Measurements from ENCODE around the gene NAB2. TPM values are rescaled to one million over a fixed set of nuclear protein-coding genes. Genes with fewer than 3 reads are reported as not detected.
A peak's percentile ranks its signal among the peaks of the same experiment; 100 is the strongest.

NAB2 gene
- total and polyA plus RNA-seq, 5 donors from 2014 or later, result 0.31 to 7.5 (median 1.1) TPM

- Histone ChIP-seq H3K9me3 (ENCODE audit: control insufficient read depth in 2 of 2, low read length in 2 of 2) (no peaks in the 10 kb centered on the region), H3K27ac (ENCODE audit: insufficient read depth, low read length, poor library complexity, severe bottlenecking) (peak overlapping the region; percentile 68), H3K36me3 (ENCODE audit: control insufficient read depth, insufficient read depth, low read length) (peaks cover 26% of the 10 kb centered on the region), H3K4me3 (ENCODE audit: low read depth, low read length) (no peak overlapping the region), H3K4me1 (ENCODE audit: control insufficient read depth, insufficient read depth, low read length, poor library complexity, severe bottlenecking) (peaks cover 59% of the 10 kb centered on the region), H3K27me3 (ENCODE audit: control insufficient read depth, insufficient read depth, low read length) (no peaks in the 10 kb centered on the region)
- peaks cover 4 to 72% (median 28%) of the 10 kb centered on the region in 4 donors for H3K4me1 Mint-ChIP-seq
- peaks cover 14% of the 10 kb centered on the region for H3K36me3 Mint-ChIP-seq
- ATAC-seq (ENCODE audit: low read depth in 2 of 2), result no peak
- H3K27me3 Mint-ChIP-seq, result no peaks in the 10 kb centered on the region
- peak overlapping the region in 2 of 3 donors; percentile 85 for H3K27ac Mint-ChIP-seq
- no peak for DNase-seq
- peak overlapping the region; percentile 44 to 82 (median 67) for H3K4me3 Mint-ChIP-seq
- H3K9me3 Mint-ChIP-seq, result no peaks in the 10 kb centered on the region
These were observed 3.6 kb downstream of the NAB2 start for GRCh38 chr12:57092529-57092862.

DNA sequence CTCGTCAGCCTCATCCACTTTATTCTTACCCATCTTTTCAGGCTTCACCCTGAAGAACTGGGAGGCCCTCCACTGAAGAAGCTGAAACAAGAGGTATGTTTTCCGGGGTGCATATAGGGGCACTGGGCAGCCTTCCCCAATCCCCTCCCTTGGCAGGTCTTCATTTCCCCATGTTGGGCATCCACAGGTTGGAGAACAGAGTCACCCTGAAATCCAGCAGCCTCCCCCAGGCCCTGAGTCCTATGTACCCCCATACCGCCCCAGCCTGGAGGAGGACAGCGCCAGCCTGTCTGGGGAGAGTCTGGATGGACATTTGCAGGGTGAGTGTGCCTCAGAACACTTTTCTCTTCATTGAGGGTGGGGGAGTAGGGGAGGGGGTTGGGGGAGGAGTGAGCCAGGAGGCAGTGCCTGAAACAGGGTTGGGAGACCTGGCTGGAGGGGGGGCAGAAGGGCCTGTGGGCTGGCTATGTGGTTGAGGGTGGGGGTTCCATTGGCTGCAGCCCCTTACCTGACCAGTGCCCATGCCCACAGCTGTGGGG lies 4.0 kb downstream of the NAB2 start:
- Histone ChIP-seq H3K27me3 (ENCODE audit: control insufficient read depth, insufficient read depth, low read length) (no peaks in the 10 kb centered on the region), H3K27ac (ENCODE audit: insufficient read depth, low read length, poor library complexity, severe bottlenecking) (peak overlapping the region; percentile 68), H3K4me3 (ENCODE audit: low read depth, low read length) (no peak overlapping the region), H3K36me3 (ENCODE audit: control insufficient read depth, insufficient read depth, low read length) (peaks cover 29% of the 10 kb centered on the region), H3K9me3 (ENCODE audit: control insufficient read depth in 2 of 2, low read length in 2 of 2) (no peaks in the 10 kb centered on the region), H3K4me1 (ENCODE audit: control insufficient read depth, insufficient read depth, low read length, poor library complexity, severe bottlenecking) (peaks cover 54% of the 10 kb centered on the region)
- Mint-ChIP-seq H3K9me3 (no peaks in the 10 kb centered on the region), H3K27me3 (no peaks in the 10 kb centered on the region), H3K27ac (peak overlapping the region in 2 of 3 donors; percentile 85), H3K4me3 (peak overlapping the region; percentile 44 to 82 (median 76)), H3K36me3 (peaks cover 16% of the 10 kb centered on the region), H3K4me1 (peaks cover 4 to 69% (median 26%) of the 10 kb centered on the region in 4 donors)
- ATAC-seq (ENCODE audit: low read depth in 2 of 2) (no peak), DNase-seq (no peak)

DNA sequence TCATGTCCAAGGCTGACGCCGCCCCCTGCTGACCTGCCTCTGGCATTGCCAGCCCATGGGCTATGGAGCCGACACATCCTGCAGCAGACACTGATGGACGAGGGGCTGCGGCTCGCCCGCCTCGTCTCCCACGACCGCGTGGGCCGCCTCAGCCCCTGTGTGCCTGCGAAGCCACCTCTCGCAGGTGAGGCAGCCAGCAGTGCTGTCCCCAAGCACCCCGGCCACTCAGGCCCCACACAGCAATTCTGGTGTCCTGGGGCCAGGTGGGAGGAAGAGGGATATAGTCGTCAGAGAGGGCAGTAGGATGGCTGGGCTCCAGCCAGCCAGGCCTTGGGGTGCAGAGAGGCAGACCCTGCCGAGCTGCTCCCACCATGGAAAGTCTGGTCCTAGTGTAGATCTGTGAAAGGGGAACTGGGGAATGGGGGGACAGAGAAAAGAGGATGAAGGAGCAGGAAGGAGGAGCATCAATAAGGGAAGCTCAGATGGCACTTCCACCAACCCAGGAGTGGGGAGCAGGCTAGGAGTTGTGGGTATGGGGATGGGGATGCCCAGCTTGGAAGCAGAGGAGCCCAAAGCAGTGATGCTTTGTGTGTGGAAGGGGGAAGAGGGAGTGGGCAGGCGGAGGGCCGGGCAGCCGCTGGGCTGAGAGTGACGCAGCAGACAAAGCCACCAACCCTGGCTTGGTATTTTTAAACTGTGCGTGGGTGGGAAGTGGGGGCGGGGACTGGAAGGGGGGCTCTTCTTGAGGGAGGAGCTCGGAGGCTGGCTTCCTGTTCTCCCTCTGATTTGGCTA lies 4.7 kb downstream of the NAB2 start:
- H3K4me1 Mint-ChIP-seq, result peaks cover 4 to 66% (median 25%) of the 10 kb centered on the region in 4 donors
- H3K27me3 Mint-ChIP-seq, result no peaks in the 10 kb centered on the region
- peak; percentile 32 to 69 (median 51) for DNase-seq
- Histone ChIP-seq H3K9me3 (ENCODE audit: control insufficient read depth in 2 of 2, low read length in 2 of 2) (no peaks in the 10 kb centered on the region), H3K36me3 (ENCODE audit: control insufficient read depth, insufficient read depth, low read length) (peaks cover 36% of the 10 kb centered on the region), H3K27me3 (ENCODE audit: control insufficient read depth, insufficient read depth, low read length) (no peaks in the 10 kb centered on the region), H3K4me1 (ENCODE audit: control insufficient read depth, insufficient read depth, low read length, poor library complexity, severe bottlenecking) (peaks cover 49% of the 10 kb centered on the region), H3K4me3 (ENCODE audit: low read depth, low read length) (no peak overlapping the region), H3K27ac (ENCODE audit: insufficient read depth, low read length, poor library complexity, severe bottlenecking) (peak overlapping the region; percentile 68)
- peaks cover 18% of the 10 kb centered on the region for H3K36me3 Mint-ChIP-seq
- ATAC-seq (ENCODE audit: low read depth in 2 of 2), result peak in 1 of 2 donors; percentile 31
- H3K27ac Mint-ChIP-seq, result peak overlapping the region; percentile 68 to 96 (median 95)
- H3K9me3 Mint-ChIP-seq, result no peaks in the 10 kb centered on the region
- peak overlapping the region; percentile 33 to 82 (median 70) for H3K4me3 Mint-ChIP-seq

DNA sequence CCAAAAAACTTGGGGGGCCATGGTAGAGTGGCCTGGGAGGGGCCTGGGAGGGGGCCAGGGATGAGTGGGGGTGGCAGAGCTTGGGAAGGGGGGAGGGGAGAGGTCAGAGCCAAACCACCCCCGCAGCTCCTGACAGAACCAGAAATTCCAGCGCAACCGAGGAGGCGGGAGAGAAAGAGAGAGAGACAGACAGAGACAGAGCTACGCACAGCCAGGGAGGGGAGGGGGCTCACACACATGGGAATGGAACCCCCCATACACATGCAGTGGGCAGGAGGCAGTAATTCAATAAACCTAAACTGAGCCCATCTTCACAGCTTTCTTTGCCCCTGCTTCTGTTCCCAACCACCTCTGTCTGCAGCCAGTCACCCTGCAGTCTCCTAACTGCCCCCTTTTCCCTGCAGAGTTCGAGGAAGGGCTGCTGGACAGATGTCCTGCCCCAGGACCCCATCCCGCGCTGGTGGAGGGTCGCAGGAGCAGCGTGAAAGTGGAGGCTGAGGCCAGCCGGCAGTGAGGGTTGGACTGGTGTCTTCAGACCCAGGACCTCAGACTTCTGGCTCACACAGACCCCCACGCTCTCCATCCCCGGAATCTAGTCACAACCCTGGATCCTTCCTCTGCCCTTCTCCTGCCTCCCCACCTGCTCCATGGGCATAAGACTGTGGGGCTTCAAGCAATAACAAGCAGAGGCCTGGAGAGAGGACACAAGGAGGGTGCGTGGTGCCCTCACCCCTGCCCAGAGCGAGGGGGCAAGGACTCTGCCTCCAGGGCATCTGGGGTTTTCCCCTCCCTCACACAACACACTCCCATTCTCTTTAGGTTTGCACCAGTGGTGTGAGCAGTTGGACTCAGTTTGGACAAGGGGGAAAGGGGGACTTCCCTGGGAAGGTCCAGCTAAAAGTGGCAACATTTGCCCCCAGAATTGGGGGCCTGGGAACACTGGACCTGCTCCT lies 5.6 kb downstream of the NAB2 start:
- Mint-ChIP-seq H3K27me3 (no peaks in the 10 kb centered on the region), H3K9me3 (no peaks in the 10 kb centered on the region), H3K36me3 (peaks cover 25% of the 10 kb centered on the region), H3K27ac (peak overlapping the region; percentile 52 to 78 (median 68)), H3K4me3 (peak overlapping the region in 3 of 4 donors; percentile 28 to 82 (median 50)), H3K4me1 (peaks cover 4 to 68% (median 25%) of the 10 kb centered on the region in 4 donors)
- Histone ChIP-seq H3K4me1 (ENCODE audit: control insufficient read depth, insufficient read depth, low read length, poor library complexity, severe bottlenecking) (peaks cover 44% of the 10 kb centered on the region), H3K4me3 (ENCODE audit: low read depth, low read length) (no peak overlapping the region), H3K9me3 (ENCODE audit: control insufficient read depth in 2 of 2, low read length in 2 of 2) (no peaks in the 10 kb centered on the region), H3K27me3 (ENCODE audit: control insufficient read depth, insufficient read depth, low read length) (no peaks in the 10 kb centered on the region), H3K27ac (ENCODE audit: insufficient read depth, low read length, poor library complexity, severe bottlenecking) (peak overlapping the region; percentile 68), H3K36me3 (ENCODE audit: control insufficient read depth, insufficient read depth, low read length) (peaks cover 44% of the 10 kb centered on the region)
- no peak for ATAC-seq (ENCODE audit: low read depth in 2 of 2)
- DNase-seq, result no peak

DNA sequence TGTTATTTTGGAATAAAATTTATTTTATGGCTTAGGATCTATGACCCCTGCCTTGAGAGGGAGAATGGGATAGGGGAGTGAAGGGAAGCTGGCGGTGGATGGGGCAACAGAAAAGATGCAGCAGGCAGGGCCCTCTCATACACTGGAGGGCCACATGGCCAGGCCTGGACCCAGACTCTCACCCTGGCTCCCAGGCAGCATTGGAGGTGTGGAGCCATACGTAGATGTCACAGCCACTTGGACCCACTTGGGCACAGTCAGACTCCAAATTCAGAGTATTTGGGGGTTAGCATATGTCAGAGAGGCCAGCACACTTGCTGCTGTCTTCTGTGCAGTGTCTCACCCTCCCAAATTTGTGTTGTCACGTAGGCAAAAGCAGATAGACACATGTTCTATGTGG lies 6.5 kb downstream of the NAB2 start:
- peaks cover 4 to 66% (median 23%) of the 10 kb centered on the region in 4 donors for H3K4me1 Mint-ChIP-seq
- Histone ChIP-seq H3K9me3 (ENCODE audit: control insufficient read depth in 2 of 2, low read length in 2 of 2) (no peaks in the 10 kb centered on the region), H3K4me3 (ENCODE audit: low read depth, low read length) (no peak overlapping the region), H3K36me3 (ENCODE audit: control insufficient read depth, insufficient read depth, low read length) (peaks cover 52% of the 10 kb centered on the region), H3K4me1 (ENCODE audit: control insufficient read depth, insufficient read depth, low read length, poor library complexity, severe bottlenecking) (peaks cover 35% of the 10 kb centered on the region), H3K27ac (ENCODE audit: insufficient read depth, low read length, poor library complexity, severe bottlenecking) (no peak overlapping the region), H3K27me3 (ENCODE audit: control insufficient read depth, insufficient read depth, low read length) (no peaks in the 10 kb centered on the region)
- H3K9me3 Mint-ChIP-seq, result no peaks in the 10 kb centered on the region
- DNase-seq, result no peak
- no peak for ATAC-seq (ENCODE audit: low read depth in 2 of 2)
- H3K4me3 Mint-ChIP-seq, result peak overlapping the region in 1 of 4 donors; percentile 2
- H3K36me3 Mint-ChIP-seq, result peaks cover 33% of the 10 kb centered on the region
- no peaks in the 10 kb centered on the region for H3K27me3 Mint-ChIP-seq
- H3K27ac Mint-ChIP-seq, result peak overlapping the region in 1 of 3 donors; percentile 68

GRCh38 chr12:57096099-57096572 lies 7.2 kb downstream of the NAB2 start:
- no peak overlapping the region for H3K27ac ChIP-seq (ENCODE audit: insufficient read depth, low read length, poor library complexity, severe bottlenecking)

GRCh38 chr12:57096748-57097553 lies 8.0 kb downstream of the NAB2 start:
- DNase-seq (no peak), ATAC-seq (ENCODE audit: low read depth in 2 of 2) (no peak)
- peaks cover 55% of the 10 kb centered on the region for H3K36me3 ChIP-seq (ENCODE audit: control insufficient read depth, insufficient read depth, low read length)
- peaks cover 4 to 55% (median 19%) of the 10 kb centered on the region in 4 donors for H3K4me1 Mint-ChIP-seq
- H3K9me3 Mint-ChIP-seq, result no peaks in the 10 kb centered on the region
- no peaks in the 10 kb centered on the region for H3K27me3 Mint-ChIP-seq
- no peak overlapping the region for H3K27ac ChIP-seq (ENCODE audit: insufficient read depth, low read length, poor library complexity, severe bottlenecking)
- no peak overlapping the region for H3K4me3 ChIP-seq (ENCODE audit: low read depth, low read length)
- peak overlapping the region in 2 of 3 donors; percentile 14 to 36 for H3K27ac Mint-ChIP-seq
- peaks cover 32% of the 10 kb centered on the region for H3K36me3 Mint-ChIP-seq
- peaks cover 21% of the 10 kb centered on the region for H3K4me1 ChIP-seq (ENCODE audit: control insufficient read depth, insufficient read depth, low read length, poor library complexity, severe bottlenecking)
- no peaks in the 10 kb centered on the region for H3K27me3 ChIP-seq (ENCODE audit: control insufficient read depth, insufficient read depth, low read length)
- H3K9me3 ChIP-seq (ENCODE audit: control insufficient read depth in 2 of 2, low read length in 2 of 2), result no peaks in the 10 kb centered on the region
- no peak overlapping the region for H3K4me3 Mint-ChIP-seq

More at GRCh38 chr12:57096099-57096572, 7.2 kb downstream of the NAB2 start:
- Histone ChIP-seq H3K4me1 (ENCODE audit: control insufficient read depth, insufficient read depth, low read length, poor library complexity, severe bottlenecking) (peaks cover 29% of the 10 kb centered on the region), H3K36me3 (ENCODE audit: control insufficient read depth, insufficient read depth, low read length) (peaks cover 52% of the 10 kb centered on the region), H3K9me3 (ENCODE audit: control insufficient read depth in 2 of 2, low read length in 2 of 2) (no peaks in the 10 kb centered on the region), H3K27me3 (ENCODE audit: control insufficient read depth, insufficient read depth, low read length) (no peaks in the 10 kb centered on the region), H3K4me3 (ENCODE audit: low read depth, low read length) (no peak overlapping the region)
- Mint-ChIP-seq H3K27me3 (no peaks in the 10 kb centered on the region), H3K4me3 (peak overlapping the region in 2 of 4 donors; percentile 2 to 40), H3K9me3 (no peaks in the 10 kb centered on the region), H3K36me3 (peaks cover 32% of the 10 kb centered on the region), H3K4me1 (peaks cover 4 to 60% (median 19%) of the 10 kb centered on the region in 4 donors), H3K27ac (no peak overlapping the region)
- no peak for ATAC-seq (ENCODE audit: low read depth in 2 of 2)
- DNase-seq, result no peak

Measured in CD4-positive, CD25-positive, alpha-beta regulatory T cell (primary cell).